NCI-H2081 treated with DMSO at 0.1 percent for 48 hours (cell line): ENCODE data around the gene RNF157.
A peak's percentile ranks its signal among the peaks of the same experiment; 100 is the strongest.
"Not testable (repeated sequence)": the region's sequence is repeated elsewhere in the genome, so short reads cannot be mapped to it uniquely, and the experiment has no call there.

ENCODE experiments used
- DNase-seq: peaks from one replicate; lab custom pipeline; 2025; lab: John Stamatoyannopoulos, UW

RNF157 gene

DNA sequence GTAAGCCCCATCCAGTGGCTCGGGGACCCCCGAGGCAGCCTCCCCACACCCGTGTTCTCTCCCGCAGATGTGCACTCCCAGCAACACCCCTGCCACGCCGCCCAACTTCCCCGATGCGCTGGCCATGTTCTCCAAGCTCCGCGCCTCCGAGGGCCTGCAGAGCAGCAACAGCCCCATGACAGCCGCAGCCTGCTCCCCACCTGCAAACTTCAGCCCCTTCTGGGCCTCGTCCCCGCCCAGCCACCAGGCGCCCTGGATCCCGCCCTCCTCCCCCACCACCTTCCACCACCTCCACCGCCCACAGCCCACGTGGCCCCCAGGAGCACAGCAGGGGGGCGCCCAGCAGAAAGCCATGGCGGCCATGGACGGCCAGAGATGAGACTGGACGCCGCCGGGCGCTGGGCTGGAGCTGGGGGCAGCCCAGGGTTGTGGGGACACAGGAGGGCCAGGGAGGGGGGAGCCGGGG, 29.9 kb upstream of the RNF157 start:
- DNase-seq = no peak

DNA sequence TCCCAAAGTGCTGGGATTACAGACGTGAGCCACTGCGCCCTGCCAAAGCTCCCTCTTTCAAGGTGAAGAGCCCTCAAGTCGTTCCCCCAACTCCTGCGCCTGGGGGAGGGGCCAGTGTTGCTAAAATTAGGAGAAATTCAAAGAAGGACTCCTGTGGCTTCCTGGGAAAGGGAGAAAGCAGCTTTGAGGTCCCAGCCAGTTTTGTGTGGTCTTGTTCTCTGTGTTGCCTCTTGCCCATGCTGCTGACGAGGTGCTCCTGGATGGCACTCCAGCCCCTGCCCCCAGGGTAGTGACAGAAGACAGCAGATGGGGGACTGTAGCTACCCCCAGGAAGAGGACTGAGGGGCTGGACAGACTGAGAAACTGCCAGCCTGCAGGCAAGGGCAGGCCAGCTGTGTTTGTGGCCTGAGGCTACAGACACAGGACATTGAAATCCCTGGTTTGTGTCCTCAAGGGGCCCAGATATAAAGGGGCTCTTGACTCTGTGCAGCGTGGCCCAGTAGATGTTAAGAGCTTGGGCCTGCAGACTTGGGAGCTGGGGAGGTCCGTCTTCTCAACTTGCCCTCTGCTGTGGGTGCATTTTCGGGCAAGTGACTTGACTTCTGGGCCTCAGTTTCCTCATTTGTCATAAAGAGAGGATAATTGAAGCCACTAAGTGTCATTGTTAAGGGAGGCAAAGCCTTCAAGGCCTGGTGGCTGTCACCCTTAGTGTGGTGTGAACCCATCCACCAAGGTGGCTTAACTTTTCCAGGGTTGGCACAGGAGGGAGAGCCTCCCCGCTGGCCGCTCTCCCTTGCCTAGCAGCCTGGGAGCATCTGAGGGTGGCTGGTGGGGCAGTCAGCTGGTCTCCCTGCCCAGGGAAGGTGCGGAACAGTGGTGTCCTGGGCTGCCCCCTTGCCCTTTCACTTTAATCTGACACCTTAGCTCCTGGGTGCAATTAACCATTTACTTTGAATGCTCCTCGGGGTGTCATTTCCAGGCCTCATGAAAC, 29.0 kb upstream of the RNF157 start:
- DNase-seq = no peak

DNA sequence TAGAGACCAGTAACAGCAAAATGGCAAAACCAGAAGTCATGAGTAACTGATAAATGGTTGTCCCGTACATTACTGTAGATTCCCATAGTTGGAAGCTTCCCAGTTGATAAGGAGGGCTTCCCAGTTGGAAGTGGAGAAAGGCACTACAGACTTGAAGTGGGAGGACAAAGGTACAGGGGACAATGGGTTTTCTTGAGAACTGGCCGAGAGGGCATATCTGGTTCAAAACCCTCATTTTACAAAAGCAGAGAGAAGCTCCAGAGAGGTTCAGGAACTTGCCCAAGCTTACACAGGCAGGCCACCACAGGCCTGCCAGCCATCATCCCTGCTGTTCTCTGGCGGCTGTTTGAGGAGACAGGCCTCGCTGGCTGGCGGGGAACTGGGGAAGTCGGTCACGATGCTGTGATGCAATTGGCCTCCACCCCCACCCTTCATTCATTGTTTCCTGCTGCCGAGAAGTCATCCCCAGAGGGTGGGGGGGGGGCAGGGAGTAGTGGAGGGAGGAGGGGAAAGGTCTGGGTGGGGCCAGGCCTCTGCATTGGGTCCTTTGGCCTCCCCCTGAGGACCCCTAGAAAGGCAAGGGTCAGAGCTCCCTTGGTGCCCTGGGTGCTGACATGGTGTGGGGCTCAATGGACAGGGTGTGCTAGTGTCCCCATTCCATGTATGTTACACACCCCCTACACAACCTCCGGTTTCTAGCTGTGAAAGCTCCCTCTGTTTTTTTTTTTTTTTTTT, 27.9 kb upstream of the RNF157 start:
- DNase-seq = no peak

DNA sequence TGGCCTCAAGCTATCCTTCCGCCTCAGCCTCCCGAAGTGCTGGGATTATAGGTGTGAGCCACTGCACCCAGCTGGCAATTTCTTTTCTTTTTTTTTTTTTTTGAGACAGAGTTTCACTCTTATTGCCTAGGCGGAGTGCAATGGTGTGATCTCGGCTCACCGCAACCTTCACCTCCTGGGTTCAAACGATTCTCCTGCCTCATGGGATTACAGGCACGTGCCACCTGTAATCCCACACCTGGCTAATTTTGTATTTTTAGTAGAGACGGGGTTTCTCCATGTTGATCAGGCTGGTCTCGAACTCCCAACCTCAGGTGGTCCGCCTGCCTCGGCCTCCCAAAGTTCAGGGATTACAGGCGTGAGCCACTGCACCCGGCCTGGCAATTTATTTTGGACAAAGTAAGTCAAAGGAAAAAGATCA, 27.3 kb upstream of the RNF157 start:
- not testable (repeated sequence) for DNase-seq

DNA sequence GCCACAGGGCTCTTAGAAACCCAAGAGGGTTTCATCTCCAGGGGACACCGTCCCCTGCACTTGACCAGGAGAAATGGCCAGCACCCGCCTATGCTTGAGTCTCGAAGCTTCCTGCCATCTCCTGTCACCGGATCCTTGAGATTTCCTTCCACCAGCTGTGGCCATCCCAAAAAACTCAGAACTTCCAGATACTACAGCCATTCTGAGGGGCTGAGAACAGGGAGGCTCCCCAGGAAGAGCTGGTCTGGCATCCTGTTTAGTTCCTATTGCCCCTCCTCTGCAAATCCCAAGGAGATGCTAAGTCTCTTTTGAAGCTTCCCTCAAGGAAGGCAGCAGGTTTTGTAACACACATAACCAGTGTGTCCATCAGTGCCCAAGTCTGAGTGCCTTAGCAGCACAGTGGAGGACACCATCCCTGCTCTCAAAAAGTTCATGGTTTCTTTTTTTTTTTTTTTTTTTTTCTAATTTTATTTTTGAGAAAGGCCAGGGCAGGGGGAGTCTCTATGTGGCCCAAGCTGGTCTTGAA, 26.8 kb upstream of the RNF157 start:
- no peak for DNase-seq

DNA sequence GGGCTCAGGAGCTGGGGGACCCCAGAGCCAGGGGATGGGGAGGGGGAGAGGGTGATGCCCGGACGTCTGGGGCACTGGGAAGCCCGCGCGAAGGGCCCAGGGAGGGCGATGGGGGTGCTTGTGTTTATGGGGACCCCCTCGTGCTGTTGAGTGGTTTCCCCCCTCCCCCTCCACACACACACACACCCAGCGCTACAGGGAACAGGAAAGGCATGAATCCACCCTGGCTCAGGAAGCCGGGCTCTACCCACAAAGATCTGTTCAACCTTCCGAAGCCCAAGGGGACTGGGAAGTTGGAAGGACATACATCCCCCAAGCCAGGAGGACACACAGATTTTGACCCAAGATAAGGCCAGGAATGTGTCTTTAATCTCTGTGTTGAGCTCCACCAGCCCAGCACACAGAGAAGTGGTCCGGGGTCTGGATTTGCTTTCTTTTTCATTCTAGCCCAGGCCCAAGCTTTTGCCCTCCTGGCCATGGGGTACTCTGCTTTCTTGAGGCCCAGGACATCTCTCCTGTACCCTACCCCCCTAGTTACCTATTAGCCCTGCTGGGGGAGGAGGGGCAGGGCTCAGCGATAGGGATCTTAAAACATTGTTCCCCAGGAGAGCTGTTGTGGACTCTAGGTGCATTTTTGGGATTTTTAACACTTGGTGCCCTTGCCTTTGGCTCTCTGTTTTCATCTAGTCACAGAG, 26.1 kb upstream of the RNF157 start:
- no peak for DNase-seq

DNA sequence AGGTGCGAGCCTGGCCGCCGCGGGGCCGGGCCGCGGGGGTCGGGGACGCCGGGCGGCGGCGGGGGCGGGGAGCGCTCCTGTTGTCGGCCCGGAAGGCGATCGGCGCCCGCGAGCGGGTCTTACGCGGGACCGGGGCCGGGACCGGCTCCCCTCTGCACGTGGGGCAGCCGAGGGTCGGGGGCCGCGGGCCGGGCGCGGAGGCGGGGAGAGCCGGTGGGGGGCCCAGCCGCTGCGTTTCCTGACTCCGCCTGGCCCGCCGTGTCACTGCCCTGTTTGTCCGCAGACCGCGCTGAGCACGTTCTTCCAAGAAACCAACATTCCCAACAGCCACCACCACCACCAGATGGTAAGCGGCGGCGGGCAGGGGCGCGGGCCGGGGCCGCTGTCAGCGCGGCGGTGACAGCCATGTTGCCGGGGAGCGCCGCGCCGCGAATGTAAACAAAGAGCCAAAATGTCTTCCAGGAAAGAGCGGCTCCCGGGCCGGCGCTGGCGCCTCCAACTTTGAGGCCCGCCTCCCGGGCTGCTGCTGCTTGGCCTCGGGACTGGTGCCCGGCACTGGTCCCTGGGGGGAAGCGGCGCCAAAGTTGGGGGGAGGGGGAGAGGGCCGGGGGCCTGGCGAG, 25.4 kb upstream of the RNF157 start:
- DNase-seq = no peak

DNA sequence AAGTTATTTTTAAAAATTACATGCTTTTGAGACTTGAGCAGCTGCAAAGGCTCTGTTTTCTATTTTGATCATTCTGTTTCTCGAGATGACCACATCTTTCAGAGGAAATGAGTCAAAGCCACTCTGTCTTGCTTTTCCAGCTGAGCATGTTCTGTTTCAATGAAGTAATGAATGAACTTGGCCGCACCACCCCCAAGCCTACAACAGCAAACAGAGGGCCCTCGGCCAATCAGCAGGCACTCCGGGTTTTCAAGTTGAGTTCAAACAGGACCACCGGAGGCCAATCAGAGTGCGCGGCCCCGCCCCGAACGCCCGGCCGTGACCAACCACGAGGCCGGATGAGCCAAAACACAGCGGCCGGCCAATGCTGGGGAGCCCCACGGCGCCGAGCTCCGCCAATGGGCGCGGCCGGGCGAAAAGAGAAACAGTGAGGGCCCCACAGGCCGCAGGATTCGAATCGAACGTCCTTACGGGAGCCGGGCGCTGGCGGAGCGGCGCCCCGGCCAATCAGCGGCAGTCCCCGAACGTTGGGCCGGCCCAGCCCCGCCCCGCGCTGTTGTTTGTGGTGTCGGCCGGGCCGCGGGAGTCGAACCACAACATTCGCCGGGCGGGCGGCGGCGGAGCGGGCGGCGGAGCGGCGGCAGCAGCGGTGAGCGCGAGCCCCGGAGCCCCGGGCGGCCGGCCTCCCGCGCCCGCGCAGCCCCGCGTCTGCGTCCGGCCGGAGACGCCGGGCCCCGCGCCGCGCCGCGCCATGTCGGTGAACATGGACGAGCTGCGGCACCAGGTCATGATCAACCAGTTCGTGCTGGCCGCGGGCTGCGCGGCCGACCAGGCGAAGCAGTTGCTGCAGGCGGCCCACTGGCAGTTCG, 24.7 kb upstream of the RNF157 start, which contains the start of gene UBALD2:
Gene UBALD2 (plus strand): TSS at position 594 of the 869 bp plus-strand sequence. CDS start 158 bp downstream, at position 752.
- DNase-seq = peak; percentile 98

DNA sequence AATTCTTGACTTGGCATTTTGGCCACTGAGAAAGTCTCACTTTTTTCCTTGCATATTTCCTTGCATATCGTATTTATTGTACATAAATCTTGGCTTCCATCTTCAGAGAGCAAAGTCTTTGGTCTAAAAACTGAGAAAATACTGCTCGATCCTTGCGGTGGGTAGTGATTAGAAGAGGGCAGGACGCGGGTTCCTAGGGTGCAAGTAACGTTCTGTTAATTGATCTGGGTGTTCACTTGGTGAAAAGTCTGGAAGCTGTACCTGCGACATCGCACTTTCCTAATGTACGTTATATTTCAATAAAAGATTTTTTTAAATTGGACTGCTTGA, 24.1 kb upstream of the RNF157 start:
- DNase-seq = no peak

DNA sequence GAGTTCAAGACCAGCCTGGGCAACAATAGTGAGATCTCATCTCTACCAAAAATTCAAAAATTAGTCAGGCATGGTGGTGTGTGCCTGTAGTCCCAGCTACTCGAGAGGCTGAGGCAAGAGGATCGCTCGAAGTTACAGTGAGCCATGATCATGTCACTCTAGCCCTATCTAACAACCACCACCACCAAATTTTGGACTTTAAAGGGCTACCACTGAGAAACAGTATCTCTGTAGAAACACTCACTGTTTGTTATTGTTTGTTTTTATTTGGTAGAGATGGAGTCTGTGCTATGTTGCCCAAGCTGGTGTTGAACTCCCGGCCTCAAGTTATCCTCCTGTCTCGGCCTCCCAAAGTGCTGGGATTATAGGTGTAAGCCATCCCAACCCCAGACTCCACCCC, 23.6 kb upstream of the RNF157 start:
- no peak for DNase-seq

DNA sequence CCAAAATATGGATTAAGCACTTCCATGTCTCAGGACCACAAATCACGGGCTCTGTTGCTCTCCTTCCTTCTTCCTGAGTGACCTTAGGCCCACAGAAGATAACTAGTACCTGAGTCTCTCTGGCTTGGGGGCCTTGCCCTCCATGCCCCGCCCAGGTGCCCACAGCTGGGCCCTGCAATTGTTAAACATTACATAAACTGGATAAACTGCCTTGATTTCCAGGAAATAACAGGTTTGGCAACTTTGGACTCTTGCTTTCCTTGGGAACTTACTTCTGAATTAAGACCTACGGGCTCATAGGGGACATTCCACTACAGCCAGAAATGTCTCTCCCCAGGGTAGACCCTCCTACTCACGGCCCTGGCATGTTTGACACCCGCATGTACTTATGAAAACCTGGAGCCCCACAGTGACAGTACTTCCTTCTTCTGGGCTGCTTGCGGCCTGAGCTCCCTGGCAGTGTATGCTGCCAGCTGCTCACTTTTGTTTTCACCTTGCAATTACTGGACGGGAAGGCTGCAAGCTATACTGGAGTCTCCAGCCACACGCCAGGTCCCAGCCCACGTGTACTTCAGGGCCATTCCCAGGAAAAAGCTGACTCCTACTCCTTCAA, 22.5 kb upstream of the RNF157 start:
- no peak for DNase-seq

DNA sequence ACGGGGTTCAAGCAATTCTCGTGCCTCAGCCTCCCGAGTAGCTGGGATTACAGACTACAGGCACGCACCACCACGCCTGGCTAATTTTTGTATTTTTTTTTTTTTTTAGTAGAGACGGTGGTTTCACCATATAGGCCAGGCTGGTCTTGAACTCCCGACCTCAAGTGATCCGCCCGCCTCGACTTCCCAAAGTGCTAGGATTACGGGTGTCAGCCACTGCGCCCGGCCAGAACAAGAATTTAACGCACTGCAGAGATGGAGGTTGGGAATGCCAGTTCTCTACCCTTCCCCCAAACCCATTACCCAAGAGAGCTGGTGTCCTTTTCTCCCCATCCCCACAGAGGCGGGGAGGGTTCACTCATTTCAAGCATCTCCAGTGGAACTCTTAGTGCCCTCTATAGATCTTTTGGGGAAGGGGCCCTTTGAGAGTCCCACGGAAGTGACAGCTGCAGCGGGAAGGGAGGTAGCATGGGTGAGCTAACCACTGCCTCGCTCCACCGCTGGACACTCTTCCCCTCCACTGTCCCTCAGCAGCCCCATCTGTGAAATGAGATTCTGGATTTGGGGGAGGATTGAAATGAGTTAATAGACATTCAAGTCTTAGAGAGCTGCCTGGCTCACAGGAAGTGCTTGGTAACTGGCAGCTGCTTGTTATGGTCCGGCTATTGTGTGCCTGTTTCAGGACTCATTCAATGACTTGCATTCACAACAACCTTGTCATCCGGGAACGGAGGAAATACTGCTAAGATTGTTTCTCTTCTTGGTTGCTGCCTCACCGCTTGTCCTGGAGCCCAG, 21.3 kb upstream of the RNF157 start:
- no peak for DNase-seq

DNA sequence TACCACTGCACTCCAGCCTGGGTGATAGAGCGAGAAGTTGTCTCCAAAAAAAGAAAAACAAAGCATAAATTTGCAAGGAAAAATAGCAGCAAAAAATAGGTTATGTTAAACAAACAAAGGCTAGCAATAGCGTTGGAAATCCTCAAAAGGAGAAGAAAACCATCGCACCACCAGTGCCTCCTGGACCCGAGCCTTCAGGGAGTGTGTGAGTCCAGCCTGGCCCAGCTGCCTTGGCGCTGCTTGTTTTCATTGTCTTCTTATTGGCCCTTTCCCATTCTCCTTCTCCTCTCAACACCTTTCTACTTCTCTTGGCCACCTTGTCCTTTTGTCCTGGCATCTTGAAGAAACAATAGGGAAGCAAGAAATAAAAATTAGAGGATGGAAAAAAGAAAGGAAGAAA, 20.4 kb upstream of the RNF157 start:
- no peak for DNase-seq

DNA sequence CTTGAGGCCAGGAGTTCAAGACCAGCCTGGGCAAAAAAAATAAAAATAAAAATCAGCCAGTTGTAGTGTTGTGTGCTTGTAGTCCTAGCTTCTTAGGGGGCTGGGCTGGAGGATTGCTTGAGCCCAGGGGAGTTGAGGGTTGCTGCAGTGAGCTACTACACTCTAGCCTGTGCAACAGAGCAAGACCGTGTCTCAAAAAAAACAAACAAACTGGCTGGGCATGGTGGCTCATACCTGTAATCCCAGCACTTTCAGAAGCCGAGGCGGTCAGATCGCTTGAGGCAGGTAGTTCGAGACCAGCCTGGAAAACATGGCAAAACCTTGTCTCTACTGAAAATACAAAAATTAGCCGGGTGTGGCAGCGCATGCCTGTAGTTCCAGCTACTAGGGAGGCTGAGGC, 19.9 kb upstream of the RNF157 start:
- DNase-seq = no peak

DNA sequence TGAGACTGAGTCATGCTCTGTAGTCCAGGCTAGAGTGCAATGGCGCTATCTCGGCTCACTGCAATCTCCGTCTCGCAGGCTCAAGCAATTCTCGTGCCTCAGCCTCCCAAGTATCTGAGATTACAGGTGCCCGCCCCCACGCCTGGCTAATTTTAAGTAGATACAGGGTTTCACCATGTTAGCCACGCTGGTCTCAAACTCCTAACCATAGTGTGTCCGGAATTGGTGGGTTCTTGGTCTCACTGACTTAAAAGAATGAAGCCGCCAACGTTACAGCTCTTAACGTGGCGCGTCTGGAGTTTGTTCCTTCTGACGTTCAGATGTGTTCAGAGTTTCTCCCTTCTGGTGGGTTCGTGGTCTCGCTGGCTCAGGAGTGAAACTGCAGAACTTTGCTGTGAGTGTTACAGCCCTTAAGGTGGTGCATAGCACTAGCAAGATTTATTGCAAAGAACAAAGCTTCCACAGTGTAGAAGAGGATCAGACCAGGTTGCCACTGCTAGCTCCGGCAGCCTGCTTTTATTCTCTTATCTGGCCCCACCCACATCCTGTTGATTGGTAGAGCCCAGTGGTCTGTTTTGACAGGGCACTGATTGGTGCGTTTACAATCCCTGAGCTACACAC, 16.2 kb upstream of the RNF157 start:
- DNase-seq = not testable (repeated sequence)

DNA sequence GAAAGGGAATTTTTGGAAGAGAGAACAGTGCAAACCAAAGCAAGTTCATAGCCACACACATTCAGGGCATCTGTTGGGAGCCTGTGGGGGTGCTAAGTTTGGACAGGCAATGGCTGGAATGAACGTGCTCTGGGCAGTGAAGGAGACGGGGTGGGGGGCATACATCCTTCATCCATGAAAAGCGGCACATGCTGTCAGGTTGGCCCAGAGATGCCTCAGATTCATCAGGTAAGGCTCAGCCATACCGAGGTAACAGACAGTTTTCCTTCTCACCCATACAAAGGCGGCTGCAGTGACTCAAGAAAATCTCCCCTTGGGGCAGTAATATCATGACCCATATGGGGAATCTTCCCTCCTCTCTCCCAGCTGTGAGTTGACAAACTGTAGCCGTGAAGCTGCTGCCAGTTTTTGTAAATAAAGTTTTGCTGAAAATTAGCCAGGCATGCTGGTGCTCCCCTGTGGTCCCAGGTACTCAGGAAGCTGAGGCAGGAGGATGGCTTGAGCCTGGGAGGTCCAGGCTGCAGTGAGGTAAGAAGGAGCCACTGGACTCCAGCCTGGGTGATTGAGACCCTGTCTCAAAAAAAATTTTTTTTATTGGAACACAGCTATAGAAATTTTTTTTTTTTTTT, 15.6 kb upstream of the RNF157 start:
- no peak for DNase-seq

DNA sequence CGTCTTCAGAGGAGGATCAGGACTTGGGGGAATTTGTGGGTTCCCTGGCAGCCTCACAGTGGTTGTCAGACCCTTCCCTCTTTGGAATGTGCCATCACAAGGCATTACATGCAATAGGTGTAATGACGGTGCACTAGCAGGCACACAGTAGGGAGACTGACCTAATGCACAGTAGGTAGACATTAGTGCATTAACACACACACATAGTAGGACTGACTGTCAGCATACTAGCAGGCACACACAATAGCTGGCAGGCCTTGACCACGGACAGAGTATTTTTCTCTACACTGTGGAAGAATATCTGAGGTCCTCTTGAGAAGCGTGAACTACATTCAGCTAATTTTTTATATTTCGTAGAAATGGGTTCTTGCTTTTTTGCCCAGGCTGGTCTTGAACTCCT, 14.0 kb upstream of the RNF157 start:
- no peak for DNase-seq

DNA sequence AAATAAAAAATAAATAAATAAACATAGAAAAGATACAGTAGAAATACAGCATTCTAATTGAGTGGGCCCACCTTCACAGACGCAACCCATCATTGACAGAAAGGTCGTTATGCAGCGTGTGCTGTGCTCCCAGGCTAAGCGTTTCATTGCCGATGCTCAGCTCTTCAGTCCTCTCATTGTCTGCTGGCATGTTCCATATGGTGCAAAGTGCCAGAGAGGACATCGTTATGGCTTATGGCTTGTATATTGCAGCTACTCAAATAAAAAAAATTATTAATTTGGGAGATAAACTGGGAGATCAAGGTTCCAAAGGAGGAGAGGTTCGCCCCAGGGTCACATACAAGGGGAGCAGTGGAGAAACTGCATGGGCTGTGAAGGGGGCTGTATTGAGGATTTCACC, 13.5 kb upstream of the RNF157 start:
- DNase-seq = no peak
